Hematopoietic multipotent progenitor cell treated with erythropoietin and hydrocortisone succinate and interleukin-3 and kit ligand, for 8 days (in vitro differentiated cells): Measurements from ENCODE around the gene GEMIN5.
"Not testable (repeated sequence)": the region's sequence is repeated elsewhere in the genome, so short reads cannot be mapped to it uniquely, and the experiment has no call there.

ENCODE experiments used
- DNase-seq: peaks from one replicate; pipeline ENCODE4 v3.0.0-alpha.2; 2015

Gene GEMIN5

DNA sequence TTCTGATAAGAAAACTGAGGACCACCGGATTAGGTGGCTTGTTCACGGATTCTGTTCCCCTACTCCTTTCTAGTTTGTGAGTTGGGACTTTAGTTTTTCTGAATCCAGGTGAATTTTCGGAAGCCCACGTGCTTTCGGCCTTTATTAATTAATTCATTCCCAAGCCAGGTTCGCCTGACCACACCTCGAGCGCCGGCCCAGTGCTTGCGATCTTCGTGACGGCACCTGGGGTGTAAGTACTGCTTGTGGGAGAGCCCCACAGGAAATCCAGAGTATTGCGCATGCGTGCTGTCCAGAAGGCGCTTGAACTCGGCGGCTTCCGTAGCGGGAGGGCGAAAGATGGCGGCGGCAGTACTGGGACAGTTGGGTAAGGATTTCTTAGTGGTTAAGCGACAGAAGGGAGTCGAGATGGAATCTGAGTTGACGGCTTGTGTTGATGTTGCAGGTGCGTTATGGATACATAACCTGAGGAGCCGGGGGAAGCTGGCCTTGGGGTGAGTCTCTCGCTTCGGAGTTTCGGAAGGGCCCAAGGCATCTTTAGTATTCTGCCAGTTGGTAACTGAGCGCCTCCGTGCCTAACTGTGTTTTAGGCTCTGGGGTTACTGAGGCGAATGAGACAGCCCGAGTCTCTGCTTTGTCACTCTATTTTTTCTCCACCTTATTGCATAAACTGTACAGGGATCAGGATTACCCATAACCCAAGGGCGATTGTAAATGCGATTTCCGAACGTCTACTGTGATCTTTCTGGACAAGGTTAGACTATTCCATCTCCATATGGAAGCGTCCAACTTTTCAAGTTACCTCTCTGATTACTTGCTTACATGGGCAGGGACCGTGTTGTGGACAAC, 3.0 kb upstream of the GEMIN5 start, which contains the start of gene MRPL22:
TSS of gene MRPL22 (plus strand) at position 302 of the 849 bp plus-strand sequence. CDS start at position 340, 38 bp downstream.
- DNase-seq: peak; percentile 95

GRCh38 chr5:154940375-154940771, 2.4 kb upstream of the GEMIN5 start:
- DNase-seq: no peak

GRCh38 chr5:154939387-154939786, 1.4 kb upstream of the GEMIN5 start:
- not testable (repeated sequence) for DNase-seq

- no peak for DNase-seq
Observed at GRCh38 chr5:154937186-154937717, 759 bp downstream of the GEMIN5 start.

GRCh38 chr5:154934881-154935280, 3.1 kb downstream of the GEMIN5 start:
- no peak for DNase-seq

DNA sequence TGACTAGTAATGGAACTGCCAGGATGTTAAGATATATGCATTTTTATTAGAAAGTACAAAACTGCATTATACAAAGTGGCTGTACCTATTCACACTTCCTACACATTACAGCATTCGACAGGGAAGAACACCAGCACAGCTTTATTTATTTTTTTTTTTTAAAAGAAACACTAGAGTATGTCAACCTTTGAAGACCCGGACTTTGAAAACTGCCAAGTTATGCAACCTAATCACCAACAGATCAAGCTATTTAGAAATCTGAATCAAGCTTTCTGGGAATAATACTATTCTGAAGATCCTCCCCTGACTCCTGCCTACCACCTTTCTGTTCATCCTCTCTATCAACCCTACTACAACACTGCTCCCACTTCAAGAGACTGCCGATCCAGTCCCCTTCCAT, 4.5 kb downstream of the GEMIN5 start:
- DNase-seq: no peak

DNA sequence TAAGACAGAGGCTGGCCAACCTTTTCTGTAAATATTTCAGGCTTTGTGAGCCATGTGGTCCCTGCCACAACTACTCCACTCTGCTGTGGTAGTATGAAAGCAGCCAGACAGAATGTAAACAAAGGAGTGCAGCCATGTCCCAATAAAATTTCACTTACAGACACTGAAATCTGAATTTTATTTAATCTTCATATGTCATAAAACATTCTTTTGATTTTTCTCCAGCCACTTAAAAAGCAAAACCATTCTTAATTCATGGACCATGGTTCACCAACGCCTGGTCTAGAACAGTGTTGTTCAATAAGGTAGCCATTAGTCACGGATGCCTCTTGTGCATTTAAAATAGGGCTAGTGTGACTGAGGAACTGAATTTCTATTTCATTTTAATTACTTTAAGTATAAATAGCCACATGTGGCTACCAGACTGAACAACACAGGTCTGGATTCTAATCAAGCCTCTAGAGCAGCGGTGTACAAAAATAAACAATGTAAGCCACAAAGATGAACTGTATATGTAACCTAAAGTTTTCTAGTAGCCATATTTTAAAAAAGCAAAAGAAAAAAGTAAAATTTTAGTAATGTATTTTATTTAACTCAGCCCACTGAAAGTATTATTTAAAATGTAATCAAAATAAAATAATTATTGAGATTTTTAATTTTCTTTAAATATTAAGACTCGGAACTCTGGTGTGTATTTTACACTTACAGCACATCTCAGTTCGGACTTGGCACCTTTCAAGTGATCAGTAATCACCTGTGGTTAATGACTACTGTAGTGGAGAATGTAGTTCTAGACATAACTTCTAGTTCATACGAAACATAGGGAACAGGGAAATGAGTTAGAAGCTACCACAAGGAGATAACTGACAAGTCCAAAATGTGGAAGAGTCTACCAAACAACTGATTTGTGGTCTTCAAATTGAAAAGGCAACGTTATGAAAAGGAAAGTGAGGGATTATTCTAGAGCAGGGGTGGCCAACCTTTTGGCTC, 14.3 kb downstream of the GEMIN5 start:
- no peak for DNase-seq

DNA sequence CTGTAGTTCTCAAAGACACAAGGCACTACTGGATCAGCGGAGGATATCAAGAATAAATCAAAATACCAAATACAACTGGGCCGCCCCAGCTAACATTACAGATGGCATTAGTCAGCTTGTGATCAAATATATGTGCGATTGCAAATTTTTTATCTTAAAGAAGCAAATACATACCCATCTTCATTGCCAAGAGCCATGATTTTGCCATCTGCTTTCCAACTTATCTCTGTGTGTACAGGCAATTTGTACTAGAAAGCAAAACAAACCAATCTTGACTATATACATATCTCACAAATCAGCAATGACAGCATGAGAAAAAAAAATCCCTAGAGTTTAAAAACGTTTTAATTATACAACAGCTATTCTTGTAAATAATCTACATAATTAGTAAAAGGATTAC, 20.3 kb downstream of the GEMIN5 start:
- peak; percentile 37 for DNase-seq

DNA sequence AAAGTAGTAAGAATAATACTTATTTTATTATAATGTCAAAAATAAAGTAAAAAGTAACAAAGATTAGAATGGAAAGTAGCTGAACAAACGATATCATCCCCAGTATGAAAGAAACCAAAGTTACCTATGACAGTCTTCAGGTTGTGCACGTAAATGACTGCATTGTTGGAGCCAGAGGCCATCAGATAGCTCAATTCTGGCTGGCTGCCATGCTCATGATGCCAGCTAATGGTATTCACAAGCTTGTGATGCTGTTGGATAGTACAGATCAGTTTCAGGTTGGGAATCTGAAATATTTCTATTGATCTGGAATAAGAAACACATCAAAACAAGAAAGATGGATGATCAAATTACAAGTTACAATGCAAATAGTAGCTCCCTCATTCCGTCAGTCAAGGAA, 21.1 kb downstream of the GEMIN5 start:
- DNase-seq: peak; percentile 32

DNA sequence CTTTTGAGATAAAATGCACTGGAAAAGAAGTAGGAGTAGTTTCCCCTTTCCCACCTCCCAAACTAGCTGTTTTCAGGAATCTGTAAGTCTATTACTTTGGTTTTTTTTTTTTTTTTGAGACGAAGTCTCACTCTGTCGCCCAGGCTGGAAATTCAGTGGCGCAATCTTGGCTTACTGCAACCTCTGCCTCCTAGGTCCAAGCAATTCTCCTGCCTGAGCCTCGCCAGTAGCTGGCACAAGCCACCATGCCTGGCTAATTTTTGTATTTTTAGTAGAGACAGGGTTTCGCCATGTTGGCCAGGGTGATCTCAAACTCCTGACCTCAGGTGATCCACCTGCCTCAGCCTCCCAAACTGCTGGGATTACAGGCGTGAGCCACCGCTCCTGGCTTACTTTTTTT, 32.4 kb downstream of the GEMIN5 start:
- DNase-seq: not testable (repeated sequence)

DNA sequence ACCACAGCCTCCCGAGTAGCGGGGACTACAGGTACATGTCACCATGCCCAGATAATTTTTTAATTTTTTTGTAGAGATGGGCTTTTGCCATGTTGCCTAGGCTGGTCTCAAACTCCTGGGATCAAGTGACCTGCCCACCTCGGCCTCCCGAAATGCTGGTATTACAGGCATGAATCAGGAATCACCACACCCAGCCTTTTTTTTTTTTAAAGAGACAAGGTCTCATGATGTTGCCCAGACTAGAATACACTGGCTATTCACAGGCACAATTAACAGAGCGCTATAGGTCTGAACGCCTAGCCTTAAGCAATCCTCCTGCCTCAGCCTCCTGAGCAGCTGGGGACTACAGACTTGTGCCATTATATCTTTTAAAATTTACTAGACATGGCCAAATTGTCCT, 36.1 kb downstream of the GEMIN5 start:
- DNase-seq: no peak

DNA sequence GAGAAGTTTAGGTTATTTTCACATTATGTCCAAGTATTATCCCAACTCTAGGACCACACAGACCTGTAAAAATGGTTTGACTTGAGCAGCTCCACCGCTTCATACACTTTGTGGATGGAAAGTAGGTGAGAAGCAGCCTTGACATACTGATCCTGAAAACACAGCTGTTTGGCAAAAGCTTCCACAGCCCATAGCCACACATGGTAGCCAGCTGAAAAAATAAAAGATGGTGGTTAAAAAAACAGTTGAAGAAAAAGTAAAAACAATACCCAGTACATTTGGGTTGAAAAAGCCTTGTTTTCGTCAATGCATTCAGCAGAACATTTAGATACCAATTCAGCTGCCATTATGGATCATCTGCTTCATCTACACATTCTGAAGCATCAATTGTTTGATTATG, 36.7 kb downstream of the GEMIN5 start:
- no peak for DNase-seq

DNA sequence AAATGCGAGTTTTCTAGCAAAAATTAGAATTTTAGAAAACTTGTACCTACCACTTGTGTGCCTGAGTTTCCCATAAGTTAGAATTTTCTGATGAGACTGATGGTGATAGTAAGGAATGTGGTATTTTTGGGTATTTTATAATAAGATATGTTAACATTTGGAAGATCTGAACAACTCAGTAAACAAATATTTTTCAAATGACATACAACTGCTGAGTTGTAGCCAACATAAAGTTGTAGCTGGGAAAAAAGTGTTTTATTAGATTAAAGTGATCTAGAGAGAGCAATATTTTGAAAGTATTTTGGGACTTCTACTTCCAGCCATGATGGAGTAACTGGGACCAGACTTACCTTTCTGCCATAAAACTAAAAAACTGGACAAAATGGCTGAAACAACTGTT, 37.9 kb downstream of the GEMIN5 start:
- DNase-seq: no peak

- DNase-seq: no peak
Observed at GRCh38 chr5:154899151-154899816, 38.7 kb downstream of the GEMIN5 start.

GRCh38 chr5:154898210-154898609, 39.8 kb downstream of the GEMIN5 start:
- no peak for DNase-seq

- no peak for DNase-seq
Observed at GRCh38 chr5:154896562-154897165, 41.3 kb downstream of the GEMIN5 start.

GRCh38 chr5:154895606-154896561, 42.1 kb downstream of the GEMIN5 start:
- DNase-seq: no peak

DNA sequence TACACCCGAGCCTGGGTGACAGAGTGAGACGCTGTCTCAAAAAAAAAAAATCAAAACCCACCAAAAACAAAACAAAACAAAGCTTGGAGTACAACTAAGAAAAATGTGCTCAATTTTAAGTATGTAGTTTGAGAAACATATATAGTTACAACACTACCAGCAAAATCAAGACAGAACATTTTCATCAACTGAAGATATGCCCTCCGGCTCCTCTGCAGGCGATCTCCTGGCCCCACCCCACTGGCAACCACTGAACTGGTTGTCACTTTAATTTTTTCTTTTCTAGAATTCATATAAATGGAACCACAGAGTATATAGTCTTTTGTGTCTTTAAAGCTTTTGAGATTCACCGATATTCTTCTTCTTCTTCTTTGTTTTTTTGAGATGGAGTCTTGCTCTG, 44.6 kb downstream of the GEMIN5 start:
- no peak for DNase-seq

GRCh38 chr5:154892369-154892771, 45.6 kb downstream of the GEMIN5 start:
- DNase-seq: no peak

- DNase-seq: no peak
Observed at GRCh38 chr5:154885439-154885838, 52.6 kb downstream of the GEMIN5 start.

GRCh38 chr5:154884424-154884823, 53.6 kb downstream of the GEMIN5 start:
- no peak for DNase-seq
